Measurements from ENCODE around the gene UROC1. TPM values are rescaled to one million over a fixed set of nuclear protein-coding genes. Genes with fewer than 3 reads are reported as not detected.

The UROC1 gene
- total RNA-seq, 1 donor from 2014 or later, result not detected

GRCh38 chr3:126445506-126445905 is 72.1 kb downstream of the UROC1 start:
- peak in 1 of 2 donors; percentile 13 for DNase-seq (ENCODE audit: low read depth in 2 of 2)

- no peak for DNase-seq (ENCODE audit: low read depth in 2 of 2)
Observed at GRCh38 chr3:126442856-126443242, 74.7 kb downstream of the UROC1 start.

GRCh38 chr3:126442094-126442855 is 75.3 kb downstream of the UROC1 start:
- DNase-seq (ENCODE audit: low read depth in 2 of 2), result peak in 1 of 2 donors; percentile 32

GRCh38 chr3:126441256-126441880 is 76.2 kb downstream of the UROC1 start:
- DNase-seq (ENCODE audit: low read depth in 2 of 2), result no peak

- DNase-seq (ENCODE audit: low read depth in 2 of 2), result no peak
Observed at GRCh38 chr3:126440709-126440995, 76.9 kb downstream of the UROC1 start.

- no peak for DNase-seq (ENCODE audit: low read depth in 2 of 2)
Observed at GRCh38 chr3:126439968-126440708, 77.4 kb downstream of the UROC1 start.

GRCh38 chr3:126439346-126439967 is 78.1 kb downstream of the UROC1 start:
- DNase-seq (ENCODE audit: low read depth in 2 of 2), result no peak

- no peak for DNase-seq (ENCODE audit: low read depth in 2 of 2)
Observed at GRCh38 chr3:126438746-126439145, 78.8 kb downstream of the UROC1 start.

- DNase-seq (ENCODE audit: low read depth in 2 of 2), result no peak
Observed at GRCh38 chr3:126438186-126438585, 79.4 kb downstream of the UROC1 start.

GRCh38 chr3:126436826-126437717 is 80.5 kb downstream of the UROC1 start:
- no peak for DNase-seq (ENCODE audit: low read depth in 2 of 2)

- DNase-seq (ENCODE audit: low read depth in 2 of 2), result no peak
Observed at GRCh38 chr3:126435456-126436315, 81.9 kb downstream of the UROC1 start.

GRCh38 chr3:126434931-126435411 is 82.6 kb downstream of the UROC1 start:
- DNase-seq (ENCODE audit: low read depth in 2 of 2), result no peak

- DNase-seq (ENCODE audit: low read depth in 2 of 2), result no peak
Observed at GRCh38 chr3:126434264-126434590, 83.3 kb downstream of the UROC1 start.

GRCh38 chr3:126433496-126434263 is 83.9 kb downstream of the UROC1 start:
- no peak for DNase-seq (ENCODE audit: low read depth in 2 of 2)

GRCh38 chr3:126433105-126433430 is 84.5 kb downstream of the UROC1 start:
- no peak for DNase-seq (ENCODE audit: low read depth in 2 of 2)

- no peak for DNase-seq (ENCODE audit: low read depth in 2 of 2)
Observed at GRCh38 chr3:126432361-126433104, 85.0 kb downstream of the UROC1 start.

All from lung microvascular endothelial cell (primary cell).